GM12874 (cell line): ENCODE data around the gene MFF.

ENCODE experiments used
- TF ChIP-seq, protein P1 (sequence below): IDR thresholded peaks from 2 replicates; pipeline ENCODE4 v1.5.1; 2011; ENCODE audit warnings: low read depth, mild to moderate bottlenecking, control low read depth, low read length, moderate library complexity; ENCODE audit not compliant: insufficient read depth

The MFF gene

DNA sequence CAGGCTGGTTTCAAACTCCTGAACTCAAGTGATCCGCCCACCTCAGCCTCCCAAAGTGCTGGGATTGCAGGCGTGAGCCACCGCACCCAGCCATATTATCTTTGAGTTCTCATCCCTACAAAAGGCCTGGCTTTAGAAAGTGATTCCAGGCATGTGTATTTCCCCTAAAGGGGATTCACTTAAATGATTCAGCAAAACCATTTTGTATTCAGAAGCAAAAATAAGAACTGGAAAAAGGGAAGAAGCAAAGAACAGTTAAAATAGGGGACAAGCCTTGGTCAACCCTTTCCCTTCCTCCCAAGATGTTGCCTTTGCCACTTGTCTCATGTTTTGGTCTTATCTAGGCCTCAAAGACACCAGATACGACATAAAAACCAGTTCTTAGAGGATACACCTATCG lies 43.5 kb downstream of the MFF start:
- TF ChIP-seq, protein P1, sequence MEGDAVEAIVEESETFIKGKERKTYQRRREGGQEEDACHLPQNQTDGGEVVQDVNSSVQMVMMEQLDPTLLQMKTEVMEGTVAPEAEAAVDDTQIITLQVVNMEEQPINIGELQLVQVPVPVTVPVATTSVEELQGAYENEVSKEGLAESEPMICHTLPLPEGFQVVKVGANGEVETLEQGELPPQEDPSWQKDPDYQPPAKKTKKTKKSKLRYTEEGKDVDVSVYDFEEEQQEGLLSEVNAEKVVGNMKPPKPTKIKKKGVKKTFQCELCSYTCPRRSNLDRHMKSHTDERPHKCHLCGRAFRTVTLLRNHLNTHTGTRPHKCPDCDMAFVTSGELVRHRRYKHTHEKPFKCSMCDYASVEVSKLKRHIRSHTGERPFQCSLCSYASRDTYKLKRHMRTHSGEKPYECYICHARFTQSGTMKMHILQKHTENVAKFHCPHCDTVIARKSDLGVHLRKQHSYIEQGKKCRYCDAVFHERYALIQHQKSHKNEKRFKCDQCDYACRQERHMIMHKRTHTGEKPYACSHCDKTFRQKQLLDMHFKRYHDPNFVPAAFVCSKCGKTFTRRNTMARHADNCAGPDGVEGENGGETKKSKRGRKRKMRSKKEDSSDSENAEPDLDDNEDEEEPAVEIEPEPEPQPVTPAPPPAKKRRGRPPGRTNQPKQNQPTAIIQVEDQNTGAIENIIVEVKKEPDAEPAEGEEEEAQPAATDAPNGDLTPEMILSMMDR = no peak

DNA sequence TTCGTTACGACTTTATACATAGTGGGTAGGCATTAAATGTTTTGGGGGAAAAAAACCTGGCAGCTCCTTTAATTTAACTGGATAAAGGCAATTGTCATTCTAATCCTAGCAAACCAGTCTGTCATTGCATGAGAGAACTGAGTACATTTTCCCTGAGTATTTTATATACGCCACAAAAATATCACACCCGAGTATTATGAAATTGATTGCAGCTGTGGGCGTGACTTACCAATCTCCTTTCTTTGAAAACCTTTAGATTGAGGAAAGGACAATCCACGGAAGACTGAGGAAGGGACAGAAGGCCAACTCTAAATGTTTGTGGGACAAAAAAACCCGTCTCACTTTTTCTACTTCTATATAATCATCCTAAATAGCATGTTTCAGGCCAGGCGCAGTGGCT lies 45.0 kb downstream of the MFF start:
- TF ChIP-seq, protein P1 = no peak

DNA sequence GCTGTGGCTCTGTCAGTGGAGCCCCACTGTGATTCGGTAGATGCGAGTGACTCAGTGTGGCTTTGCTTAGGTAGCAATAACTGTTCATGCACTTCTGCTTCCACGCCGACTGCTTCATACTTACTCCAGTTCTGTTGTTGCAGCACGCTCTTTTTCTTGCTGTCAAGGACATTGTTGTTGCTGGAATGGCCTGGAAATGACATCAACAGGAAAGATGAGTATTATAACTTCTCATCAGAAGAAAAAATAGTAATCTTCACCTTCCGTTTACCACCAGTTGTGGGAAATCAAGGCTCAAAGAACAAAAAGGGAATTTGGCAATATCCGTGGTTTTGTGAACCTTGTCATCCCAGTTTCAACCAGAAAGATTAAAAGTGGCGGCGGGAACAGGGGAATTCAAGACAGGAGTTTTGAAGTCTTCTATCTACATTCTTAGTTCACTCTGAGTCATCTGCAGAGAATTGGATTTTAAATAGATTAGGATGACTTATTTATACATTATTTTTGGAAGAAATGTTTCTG lies 45.8 kb downstream of the MFF start:
- TF ChIP-seq, protein P1 = no peak

DNA sequence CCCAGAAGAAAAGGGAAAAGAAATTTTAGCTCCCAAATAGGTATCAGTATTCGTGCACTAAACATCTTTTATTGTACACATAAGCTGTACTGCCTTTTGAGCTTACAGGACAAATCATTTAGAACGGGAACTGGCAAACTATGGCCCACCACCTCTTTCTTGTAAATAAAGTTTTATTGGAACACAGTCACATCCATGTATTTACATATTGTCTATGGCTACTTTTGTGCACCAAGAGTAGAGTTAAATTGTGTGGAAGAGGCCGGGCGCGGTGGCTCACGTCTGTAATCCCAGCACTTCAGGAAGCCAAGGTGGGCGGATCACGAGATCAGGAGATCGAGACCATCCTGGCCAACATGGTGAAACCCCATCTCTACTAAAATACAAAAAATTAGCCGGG lies 48.3 kb downstream of the MFF start:
- TF ChIP-seq, protein P1 = no peak

DNA sequence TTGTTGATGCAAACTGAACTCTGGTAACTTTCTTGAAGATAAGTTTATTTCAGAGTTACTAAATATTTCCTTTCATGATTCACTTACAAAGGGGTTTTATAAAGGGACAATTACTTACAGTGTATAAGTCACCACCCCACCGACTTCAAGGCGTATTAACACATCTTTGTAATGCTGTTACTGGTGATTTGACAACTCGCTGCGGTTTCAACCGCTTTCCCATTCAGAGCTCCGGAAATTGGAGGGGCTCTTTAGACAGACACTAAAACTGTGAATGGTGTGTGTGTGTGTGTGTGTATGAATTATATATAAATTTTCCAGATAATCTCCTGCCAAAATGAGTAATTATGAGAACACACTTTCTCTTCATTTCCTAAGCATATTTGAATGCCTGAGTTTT lies 49.1 kb downstream of the MFF start:
- TF ChIP-seq, protein P1 = no peak

DNA sequence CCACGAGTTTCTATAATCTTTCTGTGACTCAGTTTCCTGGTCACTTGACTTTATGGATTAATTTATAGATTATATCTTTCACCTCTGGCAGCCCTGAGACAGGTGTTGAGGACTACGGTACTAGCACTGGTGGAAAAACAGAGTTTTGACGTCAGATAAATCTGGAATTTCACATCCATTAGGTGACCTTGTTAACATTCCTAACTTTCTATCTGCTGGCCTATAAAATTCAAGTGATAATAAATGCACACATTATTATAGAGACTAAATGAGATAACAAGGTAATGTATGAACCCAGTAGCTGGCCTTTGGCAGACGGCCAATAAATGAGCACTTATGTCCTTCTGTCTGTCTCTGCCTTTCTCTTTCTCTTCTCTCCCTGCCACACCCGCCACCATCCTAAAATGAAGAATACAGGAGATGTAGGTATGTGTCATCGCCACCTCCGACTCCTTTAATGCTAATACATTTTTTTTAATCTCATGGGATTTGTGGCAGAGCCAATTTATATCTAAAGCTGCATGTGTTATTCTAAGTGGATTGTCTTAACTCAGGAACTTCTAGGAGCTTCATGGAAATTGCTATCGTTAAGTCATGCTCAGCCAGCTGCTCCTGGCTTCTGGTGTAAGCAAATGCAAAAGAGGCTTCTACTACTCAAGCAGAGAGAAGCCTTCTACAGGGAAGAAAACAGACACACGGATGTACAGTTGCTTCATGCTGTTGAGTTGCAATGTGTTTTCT lies 51.8 kb downstream of the MFF start:
- TF ChIP-seq, protein P1 = no peak

DNA sequence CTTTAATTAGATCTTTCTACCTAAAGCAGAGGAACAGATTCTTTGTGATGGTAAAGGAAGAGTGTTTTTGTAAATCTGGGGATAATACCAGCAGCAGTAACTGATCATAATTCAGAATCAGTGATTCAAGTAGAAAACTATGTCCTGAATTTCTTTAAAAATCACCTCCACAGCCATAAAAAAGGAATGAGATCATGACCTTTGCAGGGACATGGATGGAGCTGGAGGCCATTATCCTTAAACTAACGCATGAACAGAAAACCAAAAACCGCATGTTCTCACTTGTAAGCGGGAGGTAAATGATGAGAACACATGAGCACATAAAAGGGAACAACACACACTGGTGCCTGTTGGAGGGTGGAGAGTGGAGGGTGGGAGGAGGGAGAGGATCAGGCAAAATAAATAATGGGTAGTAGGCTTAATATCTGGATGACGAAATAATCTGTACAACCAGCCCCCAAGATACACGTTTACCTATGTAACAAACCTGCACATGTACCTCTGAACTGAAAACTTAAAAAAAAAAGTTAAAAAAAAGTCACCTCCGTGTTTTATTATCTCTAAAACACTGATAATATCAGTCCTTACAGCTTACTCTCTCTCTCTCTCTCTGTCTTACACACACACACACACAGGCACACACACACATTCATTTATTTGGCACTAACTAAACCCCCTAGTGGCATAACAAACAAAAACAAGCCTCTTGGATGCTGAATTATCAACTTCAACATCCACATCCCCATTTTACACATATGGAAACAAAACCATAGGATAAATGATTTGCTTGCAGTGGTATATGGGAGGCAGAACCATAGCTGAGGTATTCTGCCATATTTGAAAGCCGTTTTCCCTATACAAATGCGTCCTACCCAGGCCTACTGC lies 52.7 kb downstream of the MFF start:
- TF ChIP-seq, protein P1 = peak; percentile 16; the same call in 1 of the 2 replicates
